PC-9 (cell line): ENCODE data around the gene KIF1C. TPM values are rescaled to one million over a fixed set of nuclear protein-coding genes. Genes with fewer than 3 reads are reported as not detected.
A peak's percentile ranks its signal among the peaks of the same experiment; 100 is the strongest.

Experiments used
- BruUV-seq: library from RNA; stranded (reverse); fragments of 400-500 nt; replicated peaks from 2 replicates; lab custom pipeline; 2021; lab: Mats Ljungman, UMichigan
- CTCF ChIA-PET: fragments of 300-600 bp; sonication (Branson Sonifier 250); formaldehyde crosslinking; loops from one replicate; lab custom pipeline; 2022; ENCODE audit warnings: antibody characterized with exemption; lab: Charles Lee
- POLR2A ChIA-PET: fragments of 300-600 bp; sonication (Branson Sonifier 250); formaldehyde crosslinking; loops from one replicate; lab custom pipeline; 2022; ENCODE audit warnings: antibody characterized with exemption; ENCODE audit not compliant: unreplicated experiment; lab: Charles Lee
- DNase-seq, 2 experiments: peaks; one replicate each; pipeline versions ENCODE4 v3.0.0 to v3.0.0-alpha.2; 2015 to 2022; ENCODE audit warnings: mixed read lengths in 1 of 2
- H2AFZ ChIP-seq: fragments of 200-600 bp; sonication (generic); 2 replicates; pipeline ENCODE4 v1.8.1; 2017; ENCODE audit warnings: antibody characterized with exemption
- H3F3A ChIP-seq: fragments of 200-600 bp; sonication (generic); 2 replicates; pipeline ENCODE4 v1.8.1; 2017; ENCODE audit warnings: antibody characterized with exemption, mild to moderate bottlenecking, low read depth; ENCODE audit not compliant: insufficient read depth
- H3K27ac ChIP-seq: fragments of 200-600 bp; sonication (generic); 2 replicates; pipeline ENCODE4 v1.6.1; 2016; ENCODE audit warnings: mixed run types
- H3K27me3 ChIP-seq: fragments of 200-600 bp; sonication (generic); 2 replicates; pipeline ENCODE4 v1.6.1; 2016; ENCODE audit warnings: low read depth, mixed run types; ENCODE audit not compliant: insufficient read depth
- H3K36me3 ChIP-seq: fragments of 200-600 bp; sonication (generic); 2 replicates; pipeline ENCODE4 v1.6.1; 2016; ENCODE audit warnings: low read depth, mixed run types
- H3K4me1 ChIP-seq: fragments of 200-600 bp; sonication (generic); replicated peaks from 2 replicates; pipeline ENCODE4 v1.6.1; 2016; ENCODE audit warnings: mixed run types; ENCODE audit not compliant: insufficient read depth
- H3K4me2 ChIP-seq: fragments of 200-600 bp; sonication (generic); 2 replicates; pipeline ENCODE4 v1.6.1; 2017; ENCODE audit warnings: mixed run types
- H3K4me3 ChIP-seq: fragments of 200-600 bp; sonication (generic); 2 replicates; pipeline ENCODE4 v1.6.1; 2016; ENCODE audit warnings: mixed run types
- H3K79me2 ChIP-seq: fragments of 200-600 bp; sonication (generic); 2 replicates; pipeline ENCODE4 v1.6.1; 2017; ENCODE audit warnings: low read depth, mixed run types
- H3K9me2 ChIP-seq: fragments of 200-600 bp; sonication (generic); 2 replicates; pipeline ENCODE4 v1.8.1; 2017; ENCODE audit warnings: mild to moderate bottlenecking; ENCODE audit not compliant: insufficient read depth
- H3K9me3 ChIP-seq: fragments of 200-600 bp; sonication (generic); 2 replicates; pipeline ENCODE4 v1.8.1; 2016; ENCODE audit warnings: low read depth; ENCODE audit not compliant: insufficient read depth
- H4K20me1 ChIP-seq: fragments of 200-600 bp; sonication (generic); 2 replicates; pipeline ENCODE4 v1.8.1; 2017; ENCODE audit not compliant: insufficient read depth
- CTCF ChIP-seq: fragments of 200-600 bp; sonication (generic); conservative IDR thresholded peaks from 2 replicates; pipeline ENCODE4 v1.6.1; 2017; ENCODE audit warnings: mixed run types, antibody characterized with exemption, mild to moderate bottlenecking, moderate library complexity
- EZH2 ChIP-seq: fragments of 200-600 bp; sonication (generic); IDR thresholded peaks from 2 replicates; pipeline ENCODE4 v1.8.0; 2017; ENCODE audit warnings: antibody characterized with exemption, low read depth
- intact Hi-C: fragments of 100-400 bp; cut with micrococcal nuclease; formaldehyde crosslinking; loops from one replicate; pipeline ENCODE4 v1.10.0; 2022; ENCODE audit not compliant: unreplicated experiment
- total RNA-seq: library from RNA; stranded (reverse); gene quantifications from 2 replicates; pipeline ENCODE4 v1.2.3, GENCODE V29; 2021

KIF1C gene
- total RNA-seq, 1 experiment from 2014 or later = 215 TPM

DNA sequence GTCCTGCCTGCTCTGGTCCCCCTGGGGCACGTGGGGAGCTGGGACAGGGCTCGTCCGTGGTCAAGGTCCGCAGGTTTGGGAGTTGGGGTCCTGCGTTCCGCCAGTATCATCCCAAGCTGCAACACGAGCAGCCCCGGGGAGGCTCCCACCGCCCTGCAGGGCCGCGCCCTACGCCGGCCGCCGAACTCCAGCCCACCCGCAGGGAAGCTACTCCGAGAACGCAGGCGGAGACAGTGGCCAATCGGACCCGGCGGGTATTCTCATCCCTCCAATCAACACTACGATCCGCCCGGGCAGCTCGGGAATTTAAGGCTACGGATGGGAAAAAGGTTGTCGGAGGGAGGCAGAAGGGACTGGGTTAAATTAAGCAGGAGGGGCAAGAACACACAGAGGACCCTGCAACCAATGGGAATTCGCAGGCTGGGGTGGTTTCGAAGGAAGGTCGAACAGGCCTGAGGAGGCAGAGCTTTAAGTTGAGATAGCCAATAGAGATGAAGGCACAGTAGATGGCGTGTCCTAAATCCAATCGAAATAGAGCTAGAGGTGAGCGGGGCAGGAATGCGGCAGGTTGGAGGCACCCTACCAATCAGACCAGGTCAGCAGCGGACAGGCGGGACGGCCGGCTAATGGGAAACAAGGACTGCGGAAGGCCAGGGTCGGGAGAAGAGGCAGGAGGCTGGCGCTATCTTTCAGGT, 30.8 kb upstream of the KIF1C start:
- H3K4me2 ChIP-seq = peak overlapping the region; percentile 96
- TF ChIP-seq CTCF (no peak), EZH2 (no peak)
- H2AFZ ChIP-seq = peak overlapping the region; percentile 71
- ChIA-PET CTCF (interaction anchor here (0.6 to 2.5 kb wide), 4 partner anchors 14 to 58 kb away, joined by 3 to 16 read pairs (median 7); partner anchors contain the start of genes CAMTA2, RNF167 and SLC25A11), POLR2A (interaction anchor here (0.5 to 2.2 kb wide), 15 partner anchors 11 to 1881 kb away, joined by 3 to 42 read pairs (median 4); partner anchors contain the start of genes CYB5D2, PFN1, RNF167 and SLC25A11)
- H3F3A ChIP-seq = peaks cover 59% of the 10 kb centered on the region
- DNase-seq = peak; percentile 99
- BruUV-seq = TSS peak; percentile 39
- no peaks in the 10 kb centered on the region for H4K20me1 ChIP-seq
- H3K36me3 ChIP-seq = no peaks in the 10 kb centered on the region; the same call in 1 of the 2 replicates
- H3K27ac ChIP-seq = peak overlapping the region; percentile 95
- peaks cover 50% of the 10 kb centered on the region for H3K79me2 ChIP-seq
- H3K4me1 ChIP-seq = peaks cover 25% of the 10 kb centered on the region
- no peaks in the 10 kb centered on the region for H3K9me2 ChIP-seq
- peak overlapping the region; percentile 72 for H3K4me3 ChIP-seq
- no peaks in the 10 kb centered on the region for H3K9me3 ChIP-seq
- intact Hi-C loops = loop anchor here (1.0 kb wide), 5 partner anchors 18 to 58 kb away; partner anchors contain the start of genes CAMTA2, RNF167 and SLC25A11
- H3K27me3 ChIP-seq = no peaks in the 10 kb centered on the region

DNA sequence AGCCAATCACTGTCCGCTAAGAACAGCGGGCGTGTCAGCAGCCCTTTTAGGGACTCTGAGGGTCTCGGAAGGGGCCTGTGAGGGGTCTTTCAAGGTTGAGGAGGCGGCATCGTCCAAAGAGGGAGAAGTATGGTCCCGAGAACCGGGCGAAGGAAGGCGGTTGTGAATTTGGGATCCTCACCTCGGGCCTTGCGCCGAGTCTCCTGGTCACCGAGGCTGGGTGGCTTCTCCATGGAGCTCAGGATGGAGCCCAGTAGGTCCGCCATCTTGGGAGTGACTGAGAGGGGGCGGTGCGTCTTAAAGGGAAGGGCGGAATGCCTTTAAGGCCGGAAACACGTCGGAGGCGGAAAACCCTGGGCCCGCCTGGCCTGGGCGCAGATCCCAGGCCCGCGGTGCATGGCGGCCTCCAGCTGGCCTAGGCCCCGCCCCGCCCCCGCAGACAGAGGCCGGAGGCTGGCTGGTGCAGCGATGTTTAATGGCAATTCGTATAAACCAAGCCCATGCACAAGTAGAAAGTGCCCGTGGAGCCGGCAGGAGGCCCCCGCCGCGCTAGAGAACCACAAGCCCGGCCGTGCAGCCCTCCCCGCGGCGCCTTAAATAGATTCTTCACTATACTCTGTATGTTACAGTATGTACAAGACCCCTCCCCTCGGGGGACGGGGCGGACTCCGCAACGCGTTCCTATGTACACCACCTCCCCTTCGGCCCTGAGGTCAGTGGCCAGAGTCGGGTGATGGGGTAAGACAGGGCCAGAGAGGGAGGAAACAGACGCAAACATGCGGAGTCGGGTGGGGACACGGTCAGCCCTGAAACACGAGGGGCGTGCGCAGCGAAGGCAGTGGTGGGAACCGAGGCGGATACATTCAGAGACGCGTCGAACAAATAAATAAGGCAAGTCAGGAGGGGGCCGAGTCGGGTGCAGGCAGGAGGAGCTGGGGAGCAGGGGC, 29.9 kb upstream of the KIF1C start, which contains the start of gene SPAG7:
TSS of gene SPAG7 (minus strand) at position 279 of the 947 bp plus-strand sequence. CDS start at position 266, 13 bp downstream.
- peaks cover 50% of the 10 kb centered on the region for H3K79me2 ChIP-seq
- no peaks in the 10 kb centered on the region for H4K20me1 ChIP-seq
- peak within 1 kb of the TSS; percentile 72 for H3K4me3 ChIP-seq
- BruUV-seq = TSS peak; percentile 22
- peak within 1 kb of the TSS; percentile 95 for H3K27ac ChIP-seq
- ChIA-PET POLR2A (interaction anchor here (0.5 to 2.2 kb wide), 12 partner anchors 10 to 1880 kb away, joined by 3 to 42 read pairs (median 4); partner anchors contain the start of genes CYB5D2, PFN1, RNF167 and SLC25A11), CTCF (interaction anchor here (1.2 to 2.5 kb wide), 3 partner anchors 19 to 58 kb away, joined by 4 to 16 read pairs (median 10); partner anchors contain the start of genes CAMTA2, RNF167 and SLC25A11)
- H3K9me3 ChIP-seq = no peaks in the 10 kb centered on the region
- H3F3A ChIP-seq = peaks cover 58% of the 10 kb centered on the region
- no peaks in the 10 kb centered on the region; the same call in 1 of the 2 replicates for H3K36me3 ChIP-seq
- H3K4me1 ChIP-seq = peaks cover 25% of the 10 kb centered on the region
- H3K4me2 ChIP-seq = peak within 1 kb of the TSS; percentile 96
- peak within 1 kb of the TSS; percentile 71 for H2AFZ ChIP-seq
- H3K9me2 ChIP-seq = no peaks in the 10 kb centered on the region
- no peaks in the 10 kb centered on the region for H3K27me3 ChIP-seq
- intact Hi-C loops = loop anchor here (1.0 kb wide), 5 partner anchors 19 to 59 kb away; partner anchors contain the start of genes CAMTA2, RNF167 and SLC25A11
- TF ChIP-seq EZH2 (no peak), CTCF (0 out of 2 replicates have a peak, but pooled peaks have one; percentile 17)
- peak; percentile 85 to 98 for DNase-seq
